ENCODE data around the gene ZSCAN23.
A peak's percentile ranks its signal among the peaks of the same experiment; 100 is the strongest.
"Not testable (repeated sequence)": the region's sequence is repeated elsewhere in the genome, so short reads cannot be mapped to it uniquely, and the experiment has no call there.

ZSCAN23 gene

GRCh38 chr6:28433119-28433518 lies 10.2 kb downstream of the ZSCAN23 start:
- no peak for DNase-seq

GRCh38 chr6:28429781-28430180 lies 13.5 kb downstream of the ZSCAN23 start:
- DNase-seq = no peak

DNA sequence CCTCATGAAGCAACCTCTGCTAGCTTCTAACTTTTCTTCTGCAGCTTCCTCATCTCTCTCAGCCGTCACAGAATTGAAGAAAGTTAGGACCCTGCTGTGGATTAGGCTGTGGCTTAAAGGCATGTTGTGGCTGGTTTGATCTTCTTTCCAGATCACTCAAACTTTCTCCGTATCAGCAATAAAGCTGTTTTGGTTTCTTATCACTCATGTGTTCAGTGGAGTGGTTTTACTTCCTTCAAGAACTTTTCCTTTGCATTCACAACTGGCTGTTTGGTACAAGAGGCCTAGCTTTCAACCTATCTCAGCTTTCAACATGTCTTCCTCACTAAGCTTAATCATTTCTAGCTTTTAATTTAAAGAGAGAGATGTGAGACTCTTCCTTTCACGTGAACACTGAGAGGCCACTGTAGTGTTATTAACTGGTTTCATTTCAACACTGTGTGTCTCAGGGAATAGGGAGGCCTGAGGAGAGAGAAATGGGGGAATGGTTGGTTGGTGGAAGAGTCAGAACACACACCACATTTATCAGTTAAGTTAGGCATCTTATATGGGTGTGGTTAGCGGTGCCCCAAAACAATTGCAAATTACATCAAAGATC lies 17.2 kb downstream of the ZSCAN23 start:
- no peak for DNase-seq

- no peak for DNase-seq
Observed at GRCh38 chr6:28424163-28424562, 19.1 kb downstream of the ZSCAN23 start.

GRCh38 chr6:28423546-28423945 lies 19.7 kb downstream of the ZSCAN23 start:
- DNase-seq = no peak

DNA sequence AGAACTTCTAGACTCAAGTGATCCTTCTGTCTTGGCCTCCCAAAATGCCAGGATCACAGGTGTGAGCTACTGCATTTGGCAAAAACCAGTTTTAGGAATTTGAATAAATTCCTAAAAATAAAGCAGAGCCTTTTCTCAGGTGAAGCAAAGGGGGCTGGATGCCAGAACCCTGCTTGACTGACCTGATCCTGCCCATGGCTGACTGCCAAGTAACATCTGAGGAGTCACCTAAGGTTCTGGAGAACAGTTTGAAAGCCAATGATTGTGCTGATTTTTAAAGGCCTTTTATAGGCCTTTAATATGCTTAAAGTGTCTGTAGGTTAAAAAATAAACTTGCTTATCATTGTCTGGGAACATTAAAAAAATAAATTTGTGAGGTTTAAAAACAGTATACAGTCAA lies 29.6 kb downstream of the ZSCAN23 start:
- DNase-seq = peak; percentile 1

DNA sequence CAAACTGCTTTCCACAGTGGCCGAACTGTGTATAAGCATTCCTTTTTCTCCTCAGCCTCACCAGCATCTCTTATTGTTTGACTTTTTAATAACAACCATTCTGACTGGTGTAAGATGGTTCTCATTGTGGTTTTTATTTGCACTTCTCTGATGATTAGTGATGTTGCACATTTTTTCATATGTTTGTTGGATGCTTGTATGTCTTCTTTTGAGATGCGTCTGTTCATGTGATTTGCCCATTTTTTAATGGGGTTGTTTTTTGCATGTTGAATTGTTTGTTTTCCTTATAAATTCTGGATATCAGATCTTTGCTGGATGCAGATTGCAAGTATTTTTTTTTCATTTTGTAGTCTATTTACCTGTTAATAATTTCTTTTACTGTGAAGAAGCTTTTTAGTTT lies 32.5 kb downstream of the ZSCAN23 start:
- no peak for DNase-seq

GRCh38 chr6:28408076-28408802 lies 35.1 kb downstream of the ZSCAN23 start:
- DNase-seq = no peak

- no peak for DNase-seq
Observed at GRCh38 chr6:28407401-28407800, 35.9 kb downstream of the ZSCAN23 start.

DNA sequence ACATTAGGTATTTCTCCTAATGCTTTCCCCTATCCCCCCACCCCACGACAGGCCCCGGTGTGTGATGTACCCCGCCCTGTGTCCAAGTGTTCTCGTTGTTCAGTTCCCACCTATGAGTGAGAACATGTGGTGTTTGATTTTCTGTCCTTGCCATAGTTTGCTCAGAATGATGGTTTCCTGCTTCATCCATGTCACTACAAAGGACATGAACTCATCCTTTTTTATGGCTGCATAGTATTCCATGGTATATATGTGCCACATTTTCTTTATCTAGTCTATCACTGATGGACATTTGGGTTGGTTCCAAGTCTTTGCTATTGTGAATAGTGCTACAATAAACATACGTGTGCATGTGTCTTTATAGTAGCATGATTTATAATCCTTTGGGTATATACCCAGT lies 39.4 kb downstream of the ZSCAN23 start:
- not testable (repeated sequence) for DNase-seq

DNA sequence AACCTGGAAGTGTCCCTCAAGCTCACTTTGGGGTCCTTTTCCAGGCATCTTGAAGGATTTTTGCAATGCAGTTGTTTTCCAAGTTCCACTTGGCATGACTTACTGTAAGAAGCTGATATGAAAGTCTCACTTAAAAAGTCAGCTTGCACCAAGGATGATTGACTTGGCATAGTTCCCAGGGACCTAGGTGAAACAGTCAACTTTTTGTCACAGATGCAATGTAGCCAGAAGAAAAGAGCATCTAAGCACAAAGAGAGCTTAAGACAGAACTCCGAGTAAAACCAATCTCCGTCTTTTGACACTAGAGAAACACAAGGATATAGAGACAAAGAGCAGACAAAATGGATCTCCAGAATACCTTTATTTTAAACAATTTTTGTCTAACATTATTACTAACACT lies 41.1 kb downstream of the ZSCAN23 start:
- DNase-seq = peak; percentile 8

DNA sequence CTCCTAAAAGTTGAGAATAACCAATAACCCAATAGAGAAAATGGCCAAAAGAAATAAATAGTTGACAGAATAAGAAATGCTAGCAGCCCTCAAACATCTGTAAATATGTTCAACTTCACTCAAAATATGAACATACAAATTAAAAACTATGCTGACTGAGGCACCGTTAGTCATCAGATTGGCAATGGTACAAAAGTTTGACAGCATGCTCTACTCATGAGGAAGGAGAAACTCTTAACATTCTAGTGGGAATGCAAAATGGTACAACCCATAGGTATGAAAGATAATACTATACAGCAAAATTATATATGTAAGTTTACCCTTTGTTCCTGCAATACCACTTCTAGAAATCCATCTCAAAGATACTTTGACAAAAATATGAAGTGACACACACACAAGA lies 42.1 kb downstream of the ZSCAN23 start:
- no peak for DNase-seq

GRCh38 chr6:28400122-28400451 lies 43.2 kb downstream of the ZSCAN23 start:
- DNase-seq = no peak

DNA sequence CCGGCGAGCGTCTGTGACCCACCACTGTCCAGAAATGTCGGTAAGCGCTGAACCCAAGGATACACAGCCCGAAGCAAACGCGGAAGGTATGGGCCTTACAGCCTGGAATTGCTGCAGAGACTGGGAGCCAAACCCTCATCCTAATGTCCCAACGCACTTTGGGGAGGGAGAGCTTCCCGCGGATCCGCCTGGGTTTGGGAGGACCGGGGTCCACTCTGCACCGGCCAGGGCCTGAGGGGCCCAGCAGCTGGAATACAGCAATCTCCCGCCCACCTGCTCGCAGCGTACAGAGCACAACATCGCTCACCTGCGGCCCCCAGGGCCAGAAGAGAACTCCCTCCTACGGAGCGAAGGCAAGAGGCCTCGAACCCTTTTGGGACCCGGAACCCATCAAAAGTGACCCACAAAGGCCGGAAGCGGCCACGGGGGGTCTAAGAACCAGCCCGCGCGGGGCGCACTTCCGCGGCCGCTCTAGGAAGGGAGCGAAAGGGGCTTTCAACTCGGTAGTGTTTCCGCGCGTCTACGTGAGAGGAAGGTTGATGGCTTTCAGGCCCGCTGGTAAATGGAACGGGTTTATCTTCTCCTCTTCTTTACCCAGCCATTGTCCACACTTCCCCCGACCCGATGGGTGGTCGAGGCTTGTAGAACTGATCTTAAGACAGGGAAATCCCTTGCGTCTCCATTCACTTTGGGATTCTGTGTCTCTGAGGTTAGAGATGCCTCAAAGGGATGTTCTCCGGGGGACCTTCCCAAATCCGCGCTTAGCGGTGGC lies 43.8 kb downstream of the ZSCAN23 start, which contains the start of gene ZSCAN12:
Gene ZSCAN12, minus strand, starts transcription at position 398 of the 772 bp plus-strand sequence. CDS start 1,342 bp downstream, outside the sequence.
- peak; percentile 75 for DNase-seq

DNA sequence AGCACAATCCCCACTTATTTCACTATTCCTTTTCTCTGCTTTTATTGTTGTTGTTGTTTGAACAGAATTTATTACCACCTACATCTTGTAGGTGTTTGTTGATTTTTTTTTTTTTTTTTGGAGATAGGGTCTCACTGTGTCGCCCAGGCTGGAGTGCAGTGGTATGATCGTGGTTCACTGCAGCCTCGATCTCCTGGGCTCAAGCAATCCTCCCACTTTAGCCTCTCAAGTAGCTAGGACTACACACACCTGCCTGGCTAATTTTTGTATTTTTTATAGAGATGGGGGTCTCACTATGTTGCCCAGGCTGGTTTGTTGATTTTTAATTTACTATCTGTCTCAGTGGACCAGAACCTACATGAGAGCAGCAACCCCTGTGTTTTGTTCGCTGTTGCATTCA lies 47.4 kb downstream of the ZSCAN23 start:
- no peak for DNase-seq

DNA sequence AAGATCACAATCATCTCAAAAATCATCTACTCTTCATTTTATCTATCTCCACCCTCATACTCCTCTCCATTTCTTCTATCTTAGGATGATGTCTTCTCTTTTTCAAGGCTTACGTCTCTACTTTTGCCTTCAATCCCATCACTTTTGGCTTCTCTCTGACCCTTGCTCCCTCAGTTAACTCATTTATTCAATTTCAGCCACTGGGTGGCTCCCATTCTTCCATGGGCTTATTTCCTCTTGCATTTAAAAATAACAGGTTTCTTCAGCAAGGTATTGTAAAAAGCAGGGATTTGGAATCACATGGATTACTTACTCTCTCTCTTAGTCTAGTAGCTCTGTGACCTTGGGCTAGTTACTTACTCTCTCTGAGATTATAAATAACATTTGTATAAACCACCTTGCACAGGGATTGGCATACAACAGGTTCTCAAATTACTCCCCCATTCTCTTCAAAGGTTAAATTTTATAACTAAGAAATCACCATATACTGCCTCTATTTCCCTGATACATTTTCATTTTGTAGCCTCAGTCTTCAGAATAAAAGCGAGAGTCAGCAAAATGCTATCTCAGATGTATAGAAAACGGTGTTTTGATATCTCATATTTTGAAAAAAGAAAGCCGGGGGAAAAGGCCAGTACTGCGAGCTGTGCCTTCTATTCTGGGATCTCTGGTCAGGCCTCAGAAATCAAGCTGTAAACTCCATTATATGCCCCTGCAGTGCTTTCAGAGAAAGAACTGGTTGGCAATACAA lies 49.2 kb downstream of the ZSCAN23 start:
- DNase-seq = no peak

- DNase-seq = no peak
Observed at GRCh38 chr6:28390688-28391087, 52.6 kb downstream of the ZSCAN23 start.

DNA sequence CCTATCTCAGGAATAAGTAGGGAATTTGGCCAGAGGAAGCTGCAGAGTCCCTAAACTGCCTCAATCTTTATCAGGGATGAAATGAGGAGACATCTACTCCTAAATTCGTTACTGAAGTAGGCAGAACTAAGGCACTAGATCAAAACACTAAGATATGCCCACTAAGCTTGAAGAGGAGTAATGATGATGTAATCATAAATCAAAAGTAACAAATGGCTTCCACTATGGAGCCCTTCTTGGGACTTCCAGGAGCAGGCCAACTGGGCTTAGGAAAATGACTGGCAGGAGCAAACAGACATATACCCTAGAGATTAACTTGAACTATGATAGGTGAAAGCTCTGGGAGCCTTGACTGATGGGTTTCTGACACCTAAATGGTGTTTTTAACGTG lies 59.2 kb downstream of the ZSCAN23 start:
- DNase-seq = no peak

GRCh38 chr6:28383235-28384142 lies 59.8 kb downstream of the ZSCAN23 start:
- peak; percentile 69 for DNase-seq
